Heart right ventricle (tissue), 16 donors: ENCODE data around the gene SPRR3. TPM values are rescaled to one million over a fixed set of nuclear protein-coding genes. Genes with fewer than 3 reads are reported as not detected.

Source experiments
- ATAC-seq, 8 donors: fragments of 200-7000 bp; cut with Tn5 transposase; one replicate each; pipeline ENCODE4 v1.9.1; 2020; ENCODE audit warnings: mild to moderate bottlenecking in 8 of 8, moderate library complexity in 8 of 8, moderate number of reproducible peaks in 1 of 8
- DNase-seq, 2 donors: peaks; one replicate each; pipeline ENCODE4 v3.0.0-alpha.2; 2020
- H3K27ac ChIP-seq, 10 donors: fragments of 200-600 bp; sonication (generic) in 2 of 10; one replicate each; pipeline versions ENCODE4 v1.5.0 to v1.8.0; 2020 to 2022; ENCODE audit warnings: mild to moderate bottlenecking in 3 of 10
- H3K27me3 ChIP-seq, 7 donors: fragments of 200-600 bp; one replicate each; pipeline ENCODE4 v1.8.0; 2021 to 2022; ENCODE audit warnings: mild to moderate bottlenecking in 2 of 7
- H3K36me3 ChIP-seq, 9 donors: fragments of 200-600 bp; sonication (generic) in 1 of 9; one replicate each; pipeline versions ENCODE4 v1.5.0 to v1.8.0; 2020 to 2022; ENCODE audit warnings: mild to moderate bottlenecking in 2 of 9
- H3K4me1 ChIP-seq, 9 donors: fragments of 200-600 bp; sonication (generic) in 1 of 9; one replicate each; pipeline versions ENCODE4 v1.5.0 to v1.8.0; 2020 to 2022; ENCODE audit warnings: mild to moderate bottlenecking in 4 of 9
- H3K4me3 ChIP-seq, 10 donors: fragments of 200-600 bp; sonication (generic) in 2 of 10; one replicate each; pipeline versions ENCODE4 v1.5.0 to v1.8.0; 2020 to 2022; ENCODE audit warnings: mild to moderate bottlenecking in 7 of 10, moderate library complexity in 2 of 10
- H3K9me3 ChIP-seq, 11 donors: fragments of 200-600 bp in 10 of 11; sonication (generic) in 2 of 11; one replicate each; pipeline versions ENCODE4 v1.5.0 to v1.8.0; 2013 to 2022; ENCODE audit warnings: mild to moderate bottlenecking in 2 of 11, control low read depth in 1 of 11, moderate library complexity in 1 of 11
- WGBS, 2 donors: extraction: QIAGEN DNeasy Blood & Tissue Kit; methylation state at CpG; one replicate each; pipeline ENCODE4 v1.1.7; 2013; ENCODE audit warnings: inconsistent platforms in 1 of 2; 5-methylcytosine and 5-hydroxymethylcytosine counted together
- intact Hi-C, 10 donors: fragments of 100-400 bp; cut with DNase I; formaldehyde crosslinking; loops; one replicate each; pipeline versions ENCODE4 v1.11.1 to v1.14.2; 2022
- polyA plus RNA-seq, 2 donors: library from polyadenylated mRNA; stranded (reverse); fragments of 200-250 nt; gene quantifications; one replicate each; pipeline ENCODE4 v1.2.3, GENCODE V29; 2013
- total RNA-seq, 10 donors: library from RNA; stranded (reverse); fragmentation: NEBNext Ultra II Directional in 3 of 10; extraction: Animal tissue kit (Norgen Biotek cat#: 25700) in 3 of 10; gene quantifications; one replicate each; pipeline versions ENCODE4 v1.2.1 to v1.2.4, GENCODE V29; 2021 to 2023
- TF ChIP-seq, protein P1 (sequence below), 9 donors: fragments of 200-600 bp; sonication (generic) in 2 of 9; IDR thresholded peaks; one replicate each; pipeline versions ENCODE4 v1.5.0 to v1.8.0; 2021 to 2022; ENCODE audit warnings: antibody characterized with exemption in 9 of 9, mild to moderate bottlenecking in 5 of 9, moderate library complexity in 1 of 9
- donor health status: Arrhythmogenic right ventricular cardiomyopathy.
- donor health status: ischemic (EF 13 %, LVEDD 7.1; RV severe dilation, severe dysfunction).
- donor health status: healthy with polysubstance abuse.
- donor health status: DM: no; HTN: yes; CAD: no.
- donor health status: DM: no; HTN: no; CAD: no.
- donor health status: ischemic (EF 25% LVEDD 6.9; RV normal size, moderate dysfunction).
- donor health status: ischemic (EF 25% LVEDD 5.7; RV mildly dilated, moderate dysfunction).
- donor health status: healthy.
- donor health status: DM: yes; HTN: yes; CAD: no.
- donor health status: Ischemic cardiomyopathy.
- donor health status: ischemic (EF 35%, LVEDD 5.7; RV mildly dilated, moderate dysfunction).
- donor health status: nonischemic (EF 11% LVEDD 7.7; RV severe dilation, severe dysfunction).
- donor health status: DM: yes; HTN: yes; CAD: no.
- donor health status: PGD.
- donor health status: ischemic (EF 29% LVEDD 5.4; RV normal size, mild dysfunction).
- donor health status: nonischemic (EF 23%, LVEDD 6.1; RV moderate dilation, normal function).

The SPRR3 gene
- total and polyA plus RNA-seq, 12 donors = 2.6 TPM; not detected in 11

DNA sequence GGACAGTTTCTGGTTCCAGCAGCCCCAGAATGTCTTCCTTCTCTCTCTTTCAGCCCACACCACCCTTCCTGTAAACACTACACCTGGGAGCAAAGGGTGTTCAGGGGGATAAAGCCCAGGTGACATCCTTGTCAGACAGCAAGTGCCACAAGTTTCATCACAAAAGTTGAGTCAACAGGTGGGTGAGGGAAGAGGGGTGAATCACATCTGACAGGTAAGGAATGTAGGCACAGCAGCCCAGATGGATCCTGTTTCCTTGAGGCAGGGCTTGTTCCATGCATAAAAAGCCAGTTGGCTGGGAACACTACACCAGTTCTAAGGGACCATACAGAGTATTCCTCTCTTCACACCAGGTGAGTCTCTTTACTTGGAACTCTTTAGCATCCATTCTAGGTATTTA is 29.3 kb downstream of the SPRR3 start, which contains the start of gene SPRR1B:
TSS of gene SPRR1B (plus strand) at position 309 of the 400 bp plus-strand sequence. CDS start 1,143 bp downstream, outside the sequence.
- TF ChIP-seq, protein P1, sequence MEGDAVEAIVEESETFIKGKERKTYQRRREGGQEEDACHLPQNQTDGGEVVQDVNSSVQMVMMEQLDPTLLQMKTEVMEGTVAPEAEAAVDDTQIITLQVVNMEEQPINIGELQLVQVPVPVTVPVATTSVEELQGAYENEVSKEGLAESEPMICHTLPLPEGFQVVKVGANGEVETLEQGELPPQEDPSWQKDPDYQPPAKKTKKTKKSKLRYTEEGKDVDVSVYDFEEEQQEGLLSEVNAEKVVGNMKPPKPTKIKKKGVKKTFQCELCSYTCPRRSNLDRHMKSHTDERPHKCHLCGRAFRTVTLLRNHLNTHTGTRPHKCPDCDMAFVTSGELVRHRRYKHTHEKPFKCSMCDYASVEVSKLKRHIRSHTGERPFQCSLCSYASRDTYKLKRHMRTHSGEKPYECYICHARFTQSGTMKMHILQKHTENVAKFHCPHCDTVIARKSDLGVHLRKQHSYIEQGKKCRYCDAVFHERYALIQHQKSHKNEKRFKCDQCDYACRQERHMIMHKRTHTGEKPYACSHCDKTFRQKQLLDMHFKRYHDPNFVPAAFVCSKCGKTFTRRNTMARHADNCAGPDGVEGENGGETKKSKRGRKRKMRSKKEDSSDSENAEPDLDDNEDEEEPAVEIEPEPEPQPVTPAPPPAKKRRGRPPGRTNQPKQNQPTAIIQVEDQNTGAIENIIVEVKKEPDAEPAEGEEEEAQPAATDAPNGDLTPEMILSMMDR (IDR thresholded peaks at IDR 0.05) = no peak
- Histone ChIP-seq H3K27me3 (peaks cover 0 to 6% (median 0%) of the 10 kb centered on the region in 7 donors), H3K4me1 (no peaks in the 10 kb centered on the region), H3K36me3 (no peaks in the 10 kb centered on the region), H3K4me3 (no peak within 1 kb of the TSS), H3K27ac (no peak within 1 kb of the TSS), H3K9me3 (peaks cover 0 to 4% (median 0%) of the 10 kb centered on the region in 11 donors)
- DNase-seq = no peak
- intact Hi-C loops = no loop called here
- no peak for ATAC-seq

GRCh38 chr1:153032073-153032472 is 30.5 kb downstream of the SPRR3 start:
- DNase-seq (no peak), ATAC-seq (no peak)
- H3K27ac ChIP-seq = no peak overlapping the region
- H3K9me3 ChIP-seq = peaks cover 0 to 4% (median 0%) of the 10 kb centered on the region in 11 donors
- no peaks in the 10 kb centered on the region for H3K4me1 ChIP-seq
- TF ChIP-seq, protein P1 (IDR thresholded peaks at IDR 0.05) = no peak
- no peaks in the 10 kb centered on the region for H3K36me3 ChIP-seq
- intact Hi-C loops = no loop called here
- peaks cover 0 to 6% (median 0%) of the 10 kb centered on the region in 7 donors for H3K27me3 ChIP-seq
- no peak overlapping the region for H3K4me3 ChIP-seq

GRCh38 chr1:153032677-153033308 is 31.2 kb downstream of the SPRR3 start:
- DNase-seq (no peak), ATAC-seq (no peak)
- TF ChIP-seq, protein P1 (IDR thresholded peaks at IDR 0.05) = no peak
- peaks cover 0 to 6% (median 0%) of the 10 kb centered on the region in 7 donors for H3K27me3 ChIP-seq
- H3K4me1 ChIP-seq = no peaks in the 10 kb centered on the region
- no peaks in the 10 kb centered on the region for H3K36me3 ChIP-seq
- intact Hi-C loops = no loop called here
- H3K27ac ChIP-seq = no peak overlapping the region
- WGBS, 2 donors = 39 to 45% methylated on average over 3 of the region's 3 CpGs
- peaks cover 0 to 4% (median 0%) of the 10 kb centered on the region in 11 donors for H3K9me3 ChIP-seq
- no peak overlapping the region for H3K4me3 ChIP-seq

DNA sequence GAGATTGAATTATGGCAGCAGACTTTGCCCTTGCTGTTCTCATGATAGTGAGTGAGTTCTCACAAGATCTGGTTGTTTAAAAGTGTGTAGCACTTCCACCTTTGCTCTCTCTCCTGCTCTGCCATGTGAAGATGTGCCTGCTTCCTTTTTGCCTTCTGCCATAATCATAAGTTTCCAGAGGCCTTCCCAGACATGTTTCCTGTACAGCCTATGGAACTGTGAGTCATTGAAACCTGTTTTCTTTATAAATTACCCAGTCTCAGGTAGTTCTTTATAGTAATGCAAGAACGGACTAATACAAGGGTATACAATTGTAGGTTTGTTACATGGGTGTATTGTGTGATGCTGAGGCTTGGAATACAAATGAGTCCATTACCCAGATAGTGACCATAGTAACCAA is 33.7 kb downstream of the SPRR3 start:
- ATAC-seq (no peak), DNase-seq (no peak)
- intact Hi-C loops = no loop called here
- WGBS, 2 donors = 80 to 88% methylated on average over 1 of the region's 1 CpG
- Histone ChIP-seq H3K4me3 (no peak overlapping the region), H3K9me3 (peaks cover 0 to 3% (median 0%) of the 10 kb centered on the region in 11 donors), H3K36me3 (no peaks in the 10 kb centered on the region), H3K4me1 (no peaks in the 10 kb centered on the region), H3K27me3 (peaks cover 0 to 6% (median 0%) of the 10 kb centered on the region in 7 donors), H3K27ac (no peak overlapping the region)
- TF ChIP-seq, protein P1 (IDR thresholded peaks at IDR 0.05) = no peak
